HG02973 (cell line): ENCODE results near the gene UFL1.

ENCODE experiments used
- ATAC-seq: cut with Tn5 transposase; IDR thresholded peaks from one replicate; pipeline ENCODE4 v1.9.1; 2021; ENCODE audit warnings: moderate library complexity; ENCODE audit not compliant: unreplicated experiment

The UFL1 gene

GRCh38 chr6:96571551-96571950, 49.9 kb downstream of the UFL1 start:
- ATAC-seq, result no peak

GRCh38 chr6:96575359-96575758, 53.8 kb downstream of the UFL1 start:
- no peak for ATAC-seq

- no peak for ATAC-seq
These were observed 54.6 kb downstream of the UFL1 start for GRCh38 chr6:96576221-96576620.

GRCh38 chr6:96582021-96582420, 60.4 kb downstream of the UFL1 start:
- no peak for ATAC-seq

- no peak for ATAC-seq
These were observed 60.8 kb downstream of the UFL1 start for GRCh38 chr6:96582436-96582835.

DNA sequence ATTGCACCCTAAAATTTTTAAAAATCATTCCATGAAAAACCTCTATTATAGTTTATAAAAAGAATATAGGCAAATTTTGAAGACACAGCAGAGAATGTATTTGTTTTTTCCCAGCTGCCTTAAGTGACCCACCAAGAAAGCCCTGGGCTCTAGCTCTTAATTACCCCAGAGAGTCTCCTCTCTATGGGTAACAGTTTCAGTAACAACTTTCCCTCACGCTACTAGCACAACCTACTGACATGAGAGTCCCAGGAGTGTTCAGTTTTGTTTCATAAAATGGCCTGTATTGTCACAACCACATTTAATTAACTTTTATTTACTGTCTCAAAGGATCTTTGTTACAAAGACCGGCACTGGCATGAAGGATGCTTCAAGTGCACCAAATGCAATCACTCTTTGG, 82.8 kb downstream of the UFL1 start:
- no peak for ATAC-seq
